ENCODE measurements around the gene CCR9. TPM values are rescaled to one million over a fixed set of nuclear protein-coding genes. Genes with fewer than 3 reads are reported as not detected.

CCR9 gene
- total and polyA plus RNA-seq, 2 experiments from 2014 or later = not detected

- Histone ChIP-seq H3K9me2 (ENCODE audit: insufficient read depth) (0 out of 2 replicates have a peak, but pooled peaks cover 4% of the 10 kb centered on the region), H4K20me1 (replicated peaks; ENCODE audit: insufficient read depth) (no peaks in the 10 kb centered on the region), H3F3A (replicated peaks; ENCODE audit: low read depth) (no peaks in the 10 kb centered on the region), H3K4me3 (no peak overlapping the region), H3K79me2 (replicated peaks; ENCODE audit: insufficient read depth) (no peaks in the 10 kb centered on the region), H3K36me3 (ENCODE audit: insufficient read depth) (peaks cover 36% of the 10 kb centered on the region), H3K27me3 (ENCODE audit: insufficient read depth) (no peaks in the 10 kb centered on the region), H3K4me2 (no peak overlapping the region), H3K4me1 (ENCODE audit: insufficient read depth) (no peaks in the 10 kb centered on the region), H2AFZ (no peak overlapping the region), H3K27ac (ENCODE audit: low read depth) (no peak overlapping the region)
- H3K4me3 Mint-ChIP-seq = no peak overlapping the region
- H3K9me3 Mint-ChIP-seq = no peaks in the 10 kb centered on the region
- no peak for DNase-seq (ENCODE audit: low spot score)
- H3K27ac Mint-ChIP-seq = no peak overlapping the region
- ATAC-seq = no peak
- peaks cover 3% of the 10 kb centered on the region for H3K27me3 Mint-ChIP-seq (ENCODE audit: insufficient read depth, low read depth, poor library complexity)
- H3K4me1 Mint-ChIP-seq = no peaks in the 10 kb centered on the region
- TF ChIP-seq ETS1 (IDR thresholded peaks at IDR 0.05) = no peak
- no peak for TF ChIP-seq STAT1 (IDR thresholded peaks at IDR 0.05; ENCODE audit: unreplicated experiment)
- no peak for TF ChIP-seq CREB1 (CRISPR knock-in tag; IDR thresholded peaks at IDR 0.05; ENCODE audit: low read depth)
- no peak for TF ChIP-seq CTCF (conservative IDR thresholded peaks at IDR 0.05; ENCODE audit: low read depth in 2 of 2)
- no peak for TF ChIP-seq ZNF114 (CRISPR knock-in tag; IDR thresholded peaks at IDR 0.05)
- no peak for TF ChIP-seq NANOG (IDR thresholded peaks at IDR 0.05; ENCODE audit: borderline replicate concordance)
- TF ChIP-seq JUNB (IDR thresholded peaks at IDR 0.05; ENCODE audit: unreplicated experiment) = no peak
- TF ChIP-seq EZH2 (IDR thresholded peaks at IDR 0.05; ENCODE audit: low read depth, unreplicated experiment) = no peak
- no peak for TF ChIP-seq REST (IDR thresholded peaks at IDR 0.05; ENCODE audit: unreplicated experiment)
- TF ChIP-seq EZH2phosphoT487 (IDR thresholded peaks at IDR 0.05; ENCODE audit: unreplicated experiment) = no peak
- TF ChIP-seq ZNF462 (CRISPR knock-in tag; IDR thresholded peaks at IDR 0.05) = no peak
- no peak for TF ChIP-seq ZNF331 (CRISPR knock-in tag; IDR thresholded peaks at IDR 0.05; ENCODE audit: low read depth)
- peaks cover 70% of the 10 kb centered on the region for H3K36me3 Mint-ChIP-seq (ENCODE audit: low read depth)
Measured at GRCh38 chr3:45952456-45952855, 66.1 kb downstream of the CCR9 start.

Measured in GM23338 (cell line).